HepG2 (cell line): ENCODE results near the gene NEDD8.

Experiments used
- EHMT2 ChIP-seq: fragments of 200-600 bp; sonication (generic); IDR thresholded peaks from 2 replicates; pipeline ENCODE4 v1.7.0; 2017; ENCODE audit warnings: antibody characterized with exemption, low read depth, low read length, borderline replicate concordance
- FOSL1 ChIP-seq: sonication (generic); formaldehyde crosslinking; IDR thresholded peaks from 2 replicates; pipeline ENCODE4 v1.9.0; 2021; ENCODE audit warnings: missing genetic modification reagents, borderline replicate concordance
- KLF16 ChIP-seq, 2 experiments: sonication (generic) in 1 of 2; formaldehyde crosslinking in 1 of 2; IDR thresholded peaks; 2 replicates each; pipeline versions ENCODE4 v1.6.1 to v1.8.0; 2016 to 2023; ENCODE audit warnings: missing genetic modification reagents in 2 of 2, missing compliant biosample characterization in 1 of 2
- MAX ChIP-seq: IDR thresholded peaks from 2 replicates; pipeline ENCODE4 v1.6.1; 2012; ENCODE audit warnings: inconsistent platforms
- POLR2A ChIP-seq, 2 experiments: IDR thresholded peaks; 2 replicates each; pipeline ENCODE4 v1.6.1; 2011; ENCODE audit warnings: low read depth in 2 of 2, low read length in 2 of 2, mild to moderate bottlenecking in 1 of 2, moderate library complexity in 1 of 2; ENCODE audit not compliant: insufficient read depth in 1 of 2
- POLR2AphosphoS5 ChIP-seq: IDR thresholded peaks from 2 replicates; pipeline ENCODE4 v1.6.1; 2012; ENCODE audit warnings: low read depth, low read length
- TIGD3 ChIP-seq: sonication (generic); formaldehyde crosslinking; IDR thresholded peaks from 2 replicates; pipeline ENCODE4 v1.5.1; 2020; ENCODE audit warnings: mild to moderate bottlenecking, missing genetic modification reagents, borderline replicate concordance
- ZNF138 ChIP-seq: sonication (generic); formaldehyde crosslinking; IDR thresholded peaks from 2 replicates; pipeline ENCODE4 v1.5.0; 2020; ENCODE audit warnings: mild to moderate bottlenecking, low read depth, missing genetic modification reagents
- ZNF530 ChIP-seq: sonication (generic); formaldehyde crosslinking; IDR thresholded peaks from 2 replicates; pipeline ENCODE4 v1.5.0; 2020; ENCODE audit warnings: low read depth, mild to moderate bottlenecking, missing genetic modification reagents
- TF ChIP-seq, protein P1 (sequence below): sonication (generic); formaldehyde crosslinking; IDR thresholded peaks from 2 replicates; pipeline ENCODE4 v1.5.0; 2020; ENCODE audit warnings: mild to moderate bottlenecking, missing genetic modification reagents, moderate library complexity
- TF ChIP-seq, protein P2 (sequence below): sonication (generic); formaldehyde crosslinking; IDR thresholded peaks from 2 replicates; pipeline ENCODE4 v1.4.0; 2020; ENCODE audit warnings: missing genetic modification reagents
- TF ChIP-seq, protein P3 (sequence below): sonication (generic); formaldehyde crosslinking; conservative IDR thresholded peaks from 2 replicates; pipeline ENCODE4 v1.4.0; 2020; ENCODE audit warnings: missing genetic modification reagents
- TF ChIP-seq, protein P4 (sequence below): sonication (generic); formaldehyde crosslinking; IDR thresholded peaks from 2 replicates; pipeline ENCODE4 v1.5.1; 2020; ENCODE audit warnings: mild to moderate bottlenecking, missing genetic modification reagents, moderate library complexity

- TF ChIP-seq, protein P1, sequence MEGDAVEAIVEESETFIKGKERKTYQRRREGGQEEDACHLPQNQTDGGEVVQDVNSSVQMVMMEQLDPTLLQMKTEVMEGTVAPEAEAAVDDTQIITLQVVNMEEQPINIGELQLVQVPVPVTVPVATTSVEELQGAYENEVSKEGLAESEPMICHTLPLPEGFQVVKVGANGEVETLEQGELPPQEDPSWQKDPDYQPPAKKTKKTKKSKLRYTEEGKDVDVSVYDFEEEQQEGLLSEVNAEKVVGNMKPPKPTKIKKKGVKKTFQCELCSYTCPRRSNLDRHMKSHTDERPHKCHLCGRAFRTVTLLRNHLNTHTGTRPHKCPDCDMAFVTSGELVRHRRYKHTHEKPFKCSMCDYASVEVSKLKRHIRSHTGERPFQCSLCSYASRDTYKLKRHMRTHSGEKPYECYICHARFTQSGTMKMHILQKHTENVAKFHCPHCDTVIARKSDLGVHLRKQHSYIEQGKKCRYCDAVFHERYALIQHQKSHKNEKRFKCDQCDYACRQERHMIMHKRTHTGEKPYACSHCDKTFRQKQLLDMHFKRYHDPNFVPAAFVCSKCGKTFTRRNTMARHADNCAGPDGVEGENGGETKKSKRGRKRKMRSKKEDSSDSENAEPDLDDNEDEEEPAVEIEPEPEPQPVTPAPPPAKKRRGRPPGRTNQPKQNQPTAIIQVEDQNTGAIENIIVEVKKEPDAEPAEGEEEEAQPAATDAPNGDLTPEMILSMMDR (CRISPR knock-in tag) = no peak
- TF ChIP-seq TIGD3 (CRISPR knock-in tag) = no peak
- TF ChIP-seq, protein P2, sequence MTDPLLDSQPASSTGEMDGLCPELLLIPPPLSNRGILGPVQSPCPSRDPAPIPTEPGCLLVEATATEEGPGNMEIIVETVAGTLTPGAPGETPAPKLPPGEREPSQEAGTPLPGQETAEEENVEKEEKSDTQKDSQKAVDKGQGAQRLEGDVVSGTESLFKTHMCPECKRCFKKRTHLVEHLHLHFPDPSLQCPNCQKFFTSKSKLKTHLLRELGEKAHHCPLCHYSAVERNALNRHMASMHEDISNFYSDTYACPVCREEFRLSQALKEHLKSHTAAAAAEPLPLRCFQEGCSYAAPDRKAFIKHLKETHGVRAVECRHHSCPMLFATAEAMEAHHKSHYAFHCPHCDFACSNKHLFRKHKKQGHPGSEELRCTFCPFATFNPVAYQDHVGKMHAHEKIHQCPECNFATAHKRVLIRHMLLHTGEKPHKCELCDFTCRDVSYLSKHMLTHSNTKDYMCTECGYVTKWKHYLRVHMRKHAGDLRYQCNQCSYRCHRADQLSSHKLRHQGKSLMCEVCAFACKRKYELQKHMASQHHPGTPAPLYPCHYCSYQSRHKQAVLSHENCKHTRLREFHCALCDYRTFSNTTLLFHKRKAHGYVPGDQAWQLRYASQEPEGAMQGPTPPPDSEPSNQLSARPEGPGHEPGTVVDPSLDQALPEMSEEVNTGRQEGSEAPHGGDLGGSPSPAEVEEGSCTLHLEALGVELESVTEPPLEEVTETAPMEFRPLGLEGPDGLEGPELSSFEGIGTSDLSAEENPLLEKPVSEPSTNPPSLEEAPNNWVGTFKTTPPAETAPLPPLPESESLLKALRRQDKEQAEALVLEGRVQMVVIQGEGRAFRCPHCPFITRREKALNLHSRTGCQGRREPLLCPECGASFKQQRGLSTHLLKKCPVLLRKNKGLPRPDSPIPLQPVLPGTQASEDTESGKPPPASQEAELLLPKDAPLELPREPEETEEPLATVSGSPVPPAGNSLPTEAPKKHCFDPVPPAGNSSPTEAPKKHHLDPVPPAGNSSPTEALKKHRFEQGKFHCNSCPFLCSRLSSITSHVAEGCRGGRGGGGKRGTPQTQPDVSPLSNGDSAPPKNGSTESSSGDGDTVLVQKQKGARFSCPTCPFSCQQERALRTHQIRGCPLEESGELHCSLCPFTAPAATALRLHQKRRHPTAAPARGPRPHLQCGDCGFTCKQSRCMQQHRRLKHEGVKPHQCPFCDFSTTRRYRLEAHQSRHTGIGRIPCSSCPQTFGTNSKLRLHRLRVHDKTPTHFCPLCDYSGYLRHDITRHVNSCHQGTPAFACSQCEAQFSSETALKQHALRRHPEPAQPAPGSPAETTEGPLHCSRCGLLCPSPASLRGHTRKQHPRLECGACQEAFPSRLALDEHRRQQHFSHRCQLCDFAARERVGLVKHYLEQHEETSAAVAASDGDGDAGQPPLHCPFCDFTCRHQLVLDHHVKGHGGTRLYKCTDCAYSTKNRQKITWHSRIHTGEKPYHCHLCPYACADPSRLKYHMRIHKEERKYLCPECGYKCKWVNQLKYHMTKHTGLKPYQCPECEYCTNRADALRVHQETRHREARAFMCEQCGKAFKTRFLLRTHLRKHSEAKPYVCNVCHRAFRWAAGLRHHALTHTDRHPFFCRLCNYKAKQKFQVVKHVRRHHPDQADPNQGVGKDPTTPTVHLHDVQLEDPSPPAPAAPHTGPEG (CRISPR knock-in tag) = no peak
- TF ChIP-seq ZNF138 (CRISPR knock-in tag) = no peak
- no peak for TF ChIP-seq POLR2AphosphoS5
- TF ChIP-seq POLR2A (IDR thresholded peaks at IDR 0.05; ENCODE audit: insufficient read depth in 1 of 2, low read depth in 2 of 2, low read length in 2 of 2) = no peak
- TF ChIP-seq ZNF530 (CRISPR knock-in tag) = no peak
- TF ChIP-seq, protein P3, sequence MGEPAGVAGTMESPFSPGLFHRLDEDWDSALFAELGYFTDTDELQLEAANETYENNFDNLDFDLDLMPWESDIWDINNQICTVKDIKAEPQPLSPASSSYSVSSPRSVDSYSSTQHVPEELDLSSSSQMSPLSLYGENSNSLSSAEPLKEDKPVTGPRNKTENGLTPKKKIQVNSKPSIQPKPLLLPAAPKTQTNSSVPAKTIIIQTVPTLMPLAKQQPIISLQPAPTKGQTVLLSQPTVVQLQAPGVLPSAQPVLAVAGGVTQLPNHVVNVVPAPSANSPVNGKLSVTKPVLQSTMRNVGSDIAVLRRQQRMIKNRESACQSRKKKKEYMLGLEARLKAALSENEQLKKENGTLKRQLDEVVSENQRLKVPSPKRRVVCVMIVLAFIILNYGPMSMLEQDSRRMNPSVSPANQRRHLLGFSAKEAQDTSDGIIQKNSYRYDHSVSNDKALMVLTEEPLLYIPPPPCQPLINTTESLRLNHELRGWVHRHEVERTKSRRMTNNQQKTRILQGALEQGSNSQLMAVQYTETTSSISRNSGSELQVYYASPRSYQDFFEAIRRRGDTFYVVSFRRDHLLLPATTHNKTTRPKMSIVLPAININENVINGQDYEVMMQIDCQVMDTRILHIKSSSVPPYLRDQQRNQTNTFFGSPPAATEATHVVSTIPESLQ (CRISPR knock-in tag) = no peak
- no peak for TF ChIP-seq FOSL1 (CRISPR knock-in tag)
- TF ChIP-seq EHMT2 = no peak
- no peak for TF ChIP-seq MAX
- TF ChIP-seq, protein P4, sequence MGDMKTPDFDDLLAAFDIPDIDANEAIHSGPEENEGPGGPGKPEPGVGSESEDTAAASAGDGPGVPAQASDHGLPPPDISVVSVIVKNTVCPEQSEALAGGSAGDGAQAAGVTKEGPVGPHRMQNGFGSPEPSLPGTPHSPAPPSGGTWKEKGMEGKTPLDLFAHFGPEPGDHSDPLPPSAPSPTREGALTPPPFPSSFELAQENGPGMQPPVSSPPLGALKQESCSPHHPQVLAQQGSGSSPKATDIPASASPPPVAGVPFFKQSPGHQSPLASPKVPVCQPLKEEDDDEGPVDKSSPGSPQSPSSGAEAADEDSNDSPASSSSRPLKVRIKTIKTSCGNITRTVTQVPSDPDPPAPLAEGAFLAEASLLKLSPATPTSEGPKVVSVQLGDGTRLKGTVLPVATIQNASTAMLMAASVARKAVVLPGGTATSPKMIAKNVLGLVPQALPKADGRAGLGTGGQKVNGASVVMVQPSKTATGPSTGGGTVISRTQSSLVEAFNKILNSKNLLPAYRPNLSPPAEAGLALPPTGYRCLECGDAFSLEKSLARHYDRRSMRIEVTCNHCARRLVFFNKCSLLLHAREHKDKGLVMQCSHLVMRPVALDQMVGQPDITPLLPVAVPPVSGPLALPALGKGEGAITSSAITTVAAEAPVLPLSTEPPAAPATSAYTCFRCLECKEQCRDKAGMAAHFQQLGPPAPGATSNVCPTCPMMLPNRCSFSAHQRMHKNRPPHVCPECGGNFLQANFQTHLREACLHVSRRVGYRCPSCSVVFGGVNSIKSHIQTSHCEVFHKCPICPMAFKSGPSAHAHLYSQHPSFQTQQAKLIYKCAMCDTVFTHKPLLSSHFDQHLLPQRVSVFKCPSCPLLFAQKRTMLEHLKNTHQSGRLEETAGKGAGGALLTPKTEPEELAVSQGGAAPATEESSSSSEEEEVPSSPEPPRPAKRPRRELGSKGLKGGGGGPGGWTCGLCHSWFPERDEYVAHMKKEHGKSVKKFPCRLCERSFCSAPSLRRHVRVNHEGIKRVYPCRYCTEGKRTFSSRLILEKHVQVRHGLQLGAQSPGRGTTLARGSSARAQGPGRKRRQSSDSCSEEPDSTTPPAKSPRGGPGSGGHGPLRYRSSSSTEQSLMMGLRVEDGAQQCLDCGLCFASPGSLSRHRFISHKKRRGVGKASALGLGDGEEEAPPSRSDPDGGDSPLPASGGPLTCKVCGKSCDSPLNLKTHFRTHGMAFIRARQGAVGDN (CRISPR knock-in tag) = no peak
- no peak for TF ChIP-seq KLF16 (CRISPR knock-in tag; IDR thresholded peaks at IDR 0.05)
Observed at GRCh38 chr14:24219080-24219479, 13.1 kb downstream of the NEDD8 start.
